Mesothelial cell of epicardium (in vitro differentiated cells): ENCODE measurements around the gene AKAP8L. TPM values are rescaled to one million over a fixed set of nuclear protein-coding genes. Genes with fewer than 3 reads are reported as not detected.

Experiments used
- DNase-seq, 2 experiments: peaks; one replicate each; pipeline ENCODE4 v3.0.0; 2021; ENCODE audit warnings: low spot score in 2 of 2; ENCODE audit not compliant: unreplicated experiment in 2 of 2
- H3K27ac Mint-ChIP-seq: 2 replicates; pipeline ENCODE4 v1.8.0; 2021; ENCODE audit warnings: mixed read lengths
- H3K27me3 Mint-ChIP-seq: 2 replicates; pipeline ENCODE4 v1.8.0; 2021; ENCODE audit warnings: low read depth, mixed read lengths
- H3K36me3 Mint-ChIP-seq: 2 replicates; pipeline ENCODE4 v1.8.0; 2021; ENCODE audit warnings: mixed read lengths
- H3K4me1 Mint-ChIP-seq: 2 replicates; pipeline ENCODE4 v1.8.0; 2021; ENCODE audit warnings: mixed read lengths
- H3K4me3 Mint-ChIP-seq: 2 replicates; pipeline ENCODE4 v1.8.0; 2021; ENCODE audit warnings: mild to moderate bottlenecking, moderate library complexity, mixed read lengths
- H3K9me3 Mint-ChIP-seq: 2 replicates; pipeline ENCODE4 v1.8.0; 2021; ENCODE audit warnings: mixed read lengths
- total RNA-seq: library from RNA; stranded (reverse); gene quantifications from 3 replicates; pipeline ENCODE4 v1.2.1, GENCODE V29; 2021
- TF ChIP-seq, protein P1 (sequence below): fragments of 200-600 bp; sonication (generic); IDR thresholded peaks from one replicate; pipeline ENCODE4 v1.5.0; 2021; ENCODE audit warnings: antibody characterized with exemption; ENCODE audit not compliant: unreplicated experiment

The AKAP8L gene, protein sequence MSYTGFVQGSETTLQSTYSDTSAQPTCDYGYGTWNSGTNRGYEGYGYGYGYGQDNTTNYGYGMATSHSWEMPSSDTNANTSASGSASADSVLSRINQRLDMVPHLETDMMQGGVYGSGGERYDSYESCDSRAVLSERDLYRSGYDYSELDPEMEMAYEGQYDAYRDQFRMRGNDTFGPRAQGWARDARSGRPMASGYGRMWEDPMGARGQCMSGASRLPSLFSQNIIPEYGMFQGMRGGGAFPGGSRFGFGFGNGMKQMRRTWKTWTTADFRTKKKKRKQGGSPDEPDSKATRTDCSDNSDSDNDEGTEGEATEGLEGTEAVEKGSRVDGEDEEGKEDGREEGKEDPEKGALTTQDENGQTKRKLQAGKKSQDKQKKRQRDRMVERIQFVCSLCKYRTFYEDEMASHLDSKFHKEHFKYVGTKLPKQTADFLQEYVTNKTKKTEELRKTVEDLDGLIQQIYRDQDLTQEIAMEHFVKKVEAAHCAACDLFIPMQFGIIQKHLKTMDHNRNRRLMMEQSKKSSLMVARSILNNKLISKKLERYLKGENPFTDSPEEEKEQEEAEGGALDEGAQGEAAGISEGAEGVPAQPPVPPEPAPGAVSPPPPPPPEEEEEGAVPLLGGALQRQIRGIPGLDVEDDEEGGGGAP
- 239 to 262 TPM (median 254 TPM) in 3 replicates for total RNA-seq

DNA sequence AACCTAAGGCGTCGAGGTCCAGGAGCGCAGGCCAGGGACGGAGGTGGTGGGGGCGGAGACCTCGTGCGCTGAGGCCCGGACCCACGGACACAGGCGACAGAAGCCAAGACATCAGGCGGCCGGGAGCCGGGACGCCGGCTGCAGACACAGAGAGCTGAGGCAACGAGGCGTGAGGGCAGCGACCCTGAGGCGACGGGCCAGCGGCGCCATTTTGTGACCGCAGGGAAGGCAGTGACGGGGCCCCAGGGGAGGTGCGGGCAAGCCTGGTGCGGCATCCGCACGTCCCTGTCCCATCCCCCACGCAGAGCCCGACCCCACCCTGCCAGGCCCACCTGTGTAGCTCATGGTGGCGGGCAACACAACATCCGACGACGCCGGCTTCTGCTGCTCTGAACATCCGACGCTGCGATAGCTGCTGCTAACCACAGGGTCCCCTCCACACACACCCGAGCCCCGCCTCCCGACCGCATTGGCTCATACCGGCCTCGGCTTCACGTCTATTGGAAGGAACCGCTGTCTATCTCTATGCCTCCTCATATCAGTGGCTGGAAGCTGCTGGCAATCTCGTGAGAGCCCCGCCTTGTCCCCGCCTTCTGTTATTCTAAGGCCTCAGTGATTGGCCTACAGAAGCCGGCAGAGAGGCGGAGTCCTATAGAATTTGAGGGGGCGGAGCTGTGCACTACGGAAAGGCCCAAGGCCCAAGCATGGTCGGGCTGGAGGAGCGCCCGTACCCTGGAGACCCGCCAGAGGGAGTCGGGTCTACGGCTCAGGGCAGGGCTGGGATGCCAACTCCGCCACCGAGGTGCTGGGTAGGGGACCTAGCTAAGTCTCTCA, at the start of gene AKAP8L:
TSS of gene AKAP8L (minus strand) at position 410 of the 834 bp plus-strand sequence. CDS start at position 345, 65 bp downstream.
- H3K4me3 Mint-ChIP-seq, result peak within 1 kb of the TSS; percentile 99
- peak within 1 kb of the TSS; percentile 99 for H3K27ac Mint-ChIP-seq
- TF ChIP-seq, protein P1, sequence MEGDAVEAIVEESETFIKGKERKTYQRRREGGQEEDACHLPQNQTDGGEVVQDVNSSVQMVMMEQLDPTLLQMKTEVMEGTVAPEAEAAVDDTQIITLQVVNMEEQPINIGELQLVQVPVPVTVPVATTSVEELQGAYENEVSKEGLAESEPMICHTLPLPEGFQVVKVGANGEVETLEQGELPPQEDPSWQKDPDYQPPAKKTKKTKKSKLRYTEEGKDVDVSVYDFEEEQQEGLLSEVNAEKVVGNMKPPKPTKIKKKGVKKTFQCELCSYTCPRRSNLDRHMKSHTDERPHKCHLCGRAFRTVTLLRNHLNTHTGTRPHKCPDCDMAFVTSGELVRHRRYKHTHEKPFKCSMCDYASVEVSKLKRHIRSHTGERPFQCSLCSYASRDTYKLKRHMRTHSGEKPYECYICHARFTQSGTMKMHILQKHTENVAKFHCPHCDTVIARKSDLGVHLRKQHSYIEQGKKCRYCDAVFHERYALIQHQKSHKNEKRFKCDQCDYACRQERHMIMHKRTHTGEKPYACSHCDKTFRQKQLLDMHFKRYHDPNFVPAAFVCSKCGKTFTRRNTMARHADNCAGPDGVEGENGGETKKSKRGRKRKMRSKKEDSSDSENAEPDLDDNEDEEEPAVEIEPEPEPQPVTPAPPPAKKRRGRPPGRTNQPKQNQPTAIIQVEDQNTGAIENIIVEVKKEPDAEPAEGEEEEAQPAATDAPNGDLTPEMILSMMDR, result peak; percentile 70
- no peaks in the 10 kb centered on the region for H3K9me3 Mint-ChIP-seq
- H3K4me1 Mint-ChIP-seq, result peaks cover 24% of the 10 kb centered on the region
- H3K36me3 Mint-ChIP-seq, result peaks cover 24% of the 10 kb centered on the region
- no peaks in the 10 kb centered on the region for H3K27me3 Mint-ChIP-seq
- peak; percentile 97 for DNase-seq

DNA sequence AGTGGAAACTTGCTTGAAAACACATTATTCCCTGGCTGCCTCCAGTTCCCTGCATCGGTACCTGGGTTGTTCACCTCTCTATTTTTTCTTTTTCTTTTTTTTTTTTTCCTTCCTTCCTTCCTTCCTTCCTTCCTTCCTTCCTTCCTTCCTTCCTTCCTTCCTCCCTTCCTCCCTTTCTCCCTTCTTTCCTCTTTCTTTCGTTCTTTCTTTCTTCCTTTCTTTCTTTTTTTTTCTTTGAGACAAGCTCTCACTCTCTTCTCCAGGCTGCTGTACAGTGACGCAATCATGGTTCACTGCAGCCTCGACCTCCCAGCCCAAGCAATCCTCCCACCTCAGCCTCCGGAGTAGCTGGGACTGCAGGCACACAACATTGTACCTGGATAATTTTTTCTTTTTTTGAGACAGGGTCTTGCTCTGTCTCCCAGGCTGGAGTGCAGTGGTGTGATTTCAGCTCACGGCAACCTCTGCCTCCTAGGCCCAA, 49.0 kb upstream of the AKAP8L start:
- no peak overlapping the region for H3K4me3 Mint-ChIP-seq
- TF ChIP-seq, protein P1, result no peak
- peaks cover 62% of the 10 kb centered on the region for H3K27me3 Mint-ChIP-seq
- no peaks in the 10 kb centered on the region for H3K36me3 Mint-ChIP-seq
- no peaks in the 10 kb centered on the region for H3K4me1 Mint-ChIP-seq
- peaks cover 3% of the 10 kb centered on the region for H3K9me3 Mint-ChIP-seq
- no peak for DNase-seq
- H3K27ac Mint-ChIP-seq, result no peak overlapping the region

DNA sequence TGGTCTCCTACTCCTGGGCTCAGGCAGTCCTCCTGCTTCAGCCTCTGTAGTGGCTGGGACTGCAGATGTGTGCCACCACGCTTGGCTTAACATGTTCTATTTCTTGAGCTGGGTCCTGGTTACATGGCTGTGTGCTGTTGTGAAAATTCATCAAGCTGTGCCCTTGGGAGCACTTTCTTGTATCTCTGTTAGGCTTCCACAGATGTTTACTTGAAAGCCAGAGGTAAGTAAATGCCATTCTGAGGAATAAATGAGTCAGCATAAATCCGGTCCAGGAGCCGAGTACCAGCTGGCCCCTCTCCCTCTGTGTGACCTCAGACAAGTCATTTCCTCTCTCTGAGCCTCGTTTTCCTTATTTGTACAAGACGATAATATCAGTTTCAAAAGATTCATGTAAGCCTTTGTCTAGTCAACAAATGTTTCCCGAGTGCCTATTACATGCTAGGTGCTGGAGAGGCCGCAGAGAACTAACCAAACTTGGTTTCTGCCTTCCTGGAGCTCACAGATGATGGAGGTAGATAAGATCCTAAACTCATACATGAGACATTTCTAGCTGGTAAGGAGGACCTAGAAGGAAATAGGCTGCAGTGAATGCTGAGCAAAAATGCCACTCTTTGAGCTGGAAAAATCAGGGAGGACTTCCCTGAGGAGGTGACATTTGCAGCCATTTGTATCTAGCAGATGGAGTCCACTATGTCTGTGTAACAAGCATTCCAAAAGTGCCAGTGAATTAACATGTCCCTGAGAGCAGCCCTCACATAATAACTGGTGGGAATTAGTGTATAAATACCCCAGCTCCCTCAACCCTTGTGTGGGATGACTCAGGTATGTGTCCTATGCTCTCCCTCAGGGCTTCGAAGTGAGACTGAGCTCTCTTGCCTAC, 48.3 kb upstream of the AKAP8L start:
- TF ChIP-seq, protein P1, result no peak
- Mint-ChIP-seq H3K27me3 (peaks cover 67% of the 10 kb centered on the region), H3K9me3 (no peaks in the 10 kb centered on the region), H3K27ac (no peak overlapping the region), H3K36me3 (no peaks in the 10 kb centered on the region), H3K4me1 (no peaks in the 10 kb centered on the region), H3K4me3 (no peak overlapping the region)
- DNase-seq, result no peak

DNA sequence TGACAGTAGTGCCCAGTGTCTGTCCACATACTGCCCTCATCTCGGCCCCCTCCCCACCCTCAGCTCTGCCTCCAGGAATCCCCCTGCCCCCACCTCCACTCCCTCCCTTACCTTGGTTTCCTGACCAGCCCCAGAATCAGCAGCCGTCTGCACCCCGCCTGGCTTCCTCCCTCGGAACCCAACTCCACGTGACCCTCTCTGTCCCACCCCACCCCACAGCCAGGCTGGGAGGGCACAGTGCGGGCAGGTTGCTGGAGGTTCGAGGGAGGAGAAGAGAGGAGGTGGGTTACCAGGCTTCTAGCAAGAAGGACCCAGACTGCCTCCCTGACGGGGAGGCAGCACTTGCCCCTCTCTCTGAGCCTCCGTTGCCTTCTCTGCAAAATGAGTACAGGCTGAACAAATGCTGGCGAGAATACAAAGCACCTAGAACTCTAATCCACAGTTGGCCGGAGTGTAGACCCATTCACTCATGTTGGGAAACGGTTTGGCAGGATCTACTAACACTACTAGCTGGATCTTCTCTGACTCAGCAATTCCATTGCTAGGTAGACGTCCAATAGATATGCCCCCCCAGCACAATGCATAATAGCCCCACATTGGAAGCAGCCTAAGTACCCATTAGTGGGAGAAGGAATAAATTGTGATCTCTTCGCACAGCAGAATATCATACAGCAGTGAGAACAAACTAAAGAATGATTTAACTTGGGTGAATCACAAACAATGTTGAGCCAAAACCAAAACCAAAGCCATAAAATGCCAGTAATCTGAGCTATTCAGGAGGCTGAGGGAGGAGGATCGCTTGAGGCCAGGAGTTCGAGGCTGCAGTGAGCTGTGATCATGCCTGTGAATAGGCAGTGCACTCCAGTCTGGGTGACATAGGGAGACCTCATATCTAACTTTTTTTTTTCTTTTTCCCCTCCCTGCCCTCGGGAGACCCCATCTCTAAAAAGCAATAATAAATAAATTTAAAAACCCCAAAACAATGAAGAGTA, 45.9 kb upstream of the AKAP8L start, which contains the start of gene RASAL3:
TSS of gene RASAL3 (minus strand) at position 151 of the 992 bp plus-strand sequence. CDS start 186 bp downstream, outside the sequence.
- no peak for DNase-seq
- H3K36me3 Mint-ChIP-seq, result no peaks in the 10 kb centered on the region
- no peak within 1 kb of the TSS for H3K27ac Mint-ChIP-seq
- H3K27me3 Mint-ChIP-seq, result peaks cover 70% of the 10 kb centered on the region
- no peaks in the 10 kb centered on the region for H3K9me3 Mint-ChIP-seq
- H3K4me1 Mint-ChIP-seq, result no peaks in the 10 kb centered on the region
- no peak within 1 kb of the TSS for H3K4me3 Mint-ChIP-seq
- TF ChIP-seq, protein P1, result no peak
